GM12891 (cell line): ENCODE data around the gene MC2R. TPM values are rescaled to one million over a fixed set of nuclear protein-coding genes. Genes with fewer than 3 reads are reported as not detected.

ENCODE experiments used
- DNase-seq: peaks from one replicate; pipeline ENCODE4 v3.0.0; 2011; ENCODE audit warnings: low spot score; ENCODE audit not compliant: insufficient read length
- FAIRE-seq: peaks from 2 replicates; lab custom pipeline; 2011; peaks lifted over from hg19 to GRCh38; lab: Jason Lieb, UNC
- PAX5 ChIP-seq: IDR thresholded peaks from 2 replicates; pipeline ENCODE4 v1.6.1; 2011; ENCODE audit warnings: low read length, moderate library complexity, mild to moderate bottlenecking; ENCODE audit not compliant: insufficient read depth, severe bottlenecking
- POLR2A ChIP-seq: IDR thresholded peaks from 2 replicates; pipeline ENCODE4 v1.6.1; 2011; ENCODE audit warnings: low read depth, low read length, control low read depth
- POLR2AphosphoS5 ChIP-seq: IDR thresholded peaks from 2 replicates; pipeline ENCODE4 v1.6.1; 2011; ENCODE audit warnings: low read depth, low read length, control low read depth
- POU2F2 ChIP-seq: IDR thresholded peaks from 2 replicates; pipeline ENCODE4 v1.6.1; 2011; ENCODE audit warnings: low read depth, mild to moderate bottlenecking, control low read depth, low read length, moderate library complexity
- SPI1 ChIP-seq: IDR thresholded peaks from 2 replicates; pipeline ENCODE4 v1.6.1; 2011; ENCODE audit warnings: low read depth, low read length, control low read depth
- TAF1 ChIP-seq: IDR thresholded peaks from 2 replicates; pipeline ENCODE4 v1.6.1; 2011; ENCODE audit warnings: low read depth, low read length, control low read depth
- polyA plus RNA-seq: library from polyadenylated mRNA; unstranded; fragments of >200 nt; gene quantifications from one replicate; pipeline ENCODE4 v1.2.1, GENCODE V29; 2012; ENCODE audit warnings: low read depth, missing spikeins, inconsistent platforms; ENCODE audit not compliant: missing spikeins

The MC2R gene
- polyA plus RNA-seq: not detected

GRCh38 chr18:13915391-13915790 lies at the start of gene MC2R:
Gene MC2R, minus strand, starts transcription at chr18:13915536. Its CDS starts 30,018 bp downstream, at chr18:13885518.
- TF ChIP-seq POU2F2: no peak
- no peak for TF ChIP-seq TAF1
- no peak for TF ChIP-seq POLR2A
- TF ChIP-seq POLR2AphosphoS5: no peak
- TF ChIP-seq PAX5: no peak
- TF ChIP-seq SPI1: no peak
- FAIRE-seq: no peak
- DNase-seq: no peak

- DNase-seq (no peak), FAIRE-seq (no peak)
- TF ChIP-seq SPI1 (no peak), TAF1 (no peak), PAX5 (no peak), POLR2AphosphoS5 (no peak), POLR2A (no peak), POU2F2 (no peak)
Observed at GRCh38 chr18:13945811-13946210, 30.5 kb upstream of the MC2R start.

- TF ChIP-seq PAX5: no peak
- TF ChIP-seq POLR2A: no peak
- TF ChIP-seq SPI1: no peak
- TF ChIP-seq POU2F2: no peak
- no peak for TF ChIP-seq POLR2AphosphoS5
- no peak for TF ChIP-seq TAF1
- no peak for FAIRE-seq
- no peak for DNase-seq
Observed at GRCh38 chr18:13943338-13943737, 28.0 kb upstream of the MC2R start.

GRCh38 chr18:13940326-13940725 lies 25.0 kb upstream of the MC2R start:
- TF ChIP-seq POU2F2 (no peak), POLR2A (no peak), SPI1 (no peak), TAF1 (no peak), PAX5 (no peak), POLR2AphosphoS5 (no peak)
- no peak for DNase-seq
- FAIRE-seq: no peak

GRCh38 chr18:13934676-13935075 lies 19.3 kb upstream of the MC2R start:
- no peak for FAIRE-seq
- no peak for TF ChIP-seq PAX5
- no peak for DNase-seq

GRCh38 chr18:13934058-13934457 lies 18.7 kb upstream of the MC2R start:
- no peak for TF ChIP-seq POU2F2
- no peak for TF ChIP-seq TAF1
- no peak for TF ChIP-seq SPI1
- no peak for TF ChIP-seq PAX5
- TF ChIP-seq POLR2A: no peak
- TF ChIP-seq POLR2AphosphoS5: no peak
- FAIRE-seq (no peak), DNase-seq (no peak)

- no peak for FAIRE-seq
- TF ChIP-seq POLR2A: no peak
- no peak for TF ChIP-seq POU2F2
- no peak for DNase-seq
Observed at GRCh38 chr18:13932285-13933025, 17.1 kb upstream of the MC2R start.

GRCh38 chr18:13930964-13931363 lies 15.6 kb upstream of the MC2R start:
- FAIRE-seq (no peak), DNase-seq (no peak)
- no peak for TF ChIP-seq PAX5
- no peak for TF ChIP-seq POLR2A

GRCh38 chr18:13923221-13923620 lies 7.9 kb upstream of the MC2R start:
- FAIRE-seq (no peak), DNase-seq (no peak)
- no peak for TF ChIP-seq TAF1

GRCh38 chr18:13918898-13919297 lies 3.6 kb upstream of the MC2R start:
- FAIRE-seq (no peak), DNase-seq (no peak)
- no peak for TF ChIP-seq POU2F2
- TF ChIP-seq SPI1: no peak

- no peak for DNase-seq
- no peak for TF ChIP-seq POLR2AphosphoS5
- no peak for TF ChIP-seq POU2F2
- TF ChIP-seq PAX5: no peak
- TF ChIP-seq TAF1: no peak
- TF ChIP-seq POLR2A: no peak
- no peak for TF ChIP-seq SPI1
- no peak for FAIRE-seq
Observed at GRCh38 chr18:13917401-13917800, 2.1 kb upstream of the MC2R start.

GRCh38 chr18:13916559-13916958 lies 1.2 kb upstream of the MC2R start:
- TF ChIP-seq POLR2AphosphoS5 (no peak), SPI1 (no peak), POU2F2 (no peak), PAX5 (no peak), TAF1 (no peak), POLR2A (no peak)
- no peak for FAIRE-seq
- DNase-seq: no peak
